Activated CD8-positive, alpha-beta memory T cell treated with anti-CD3 and anti-CD28 coated beads, Interleukin-2, amount 50 U/mL, for 24 hours (primary cell): Measurements from ENCODE around the gene MAN1B1.

ENCODE experiments used
- DNase-seq: peaks from one replicate; pipeline ENCODE4 v3.0.0-alpha.2; 2020; ENCODE audit errors: extremely low read depth

MAN1B1 gene

DNA sequence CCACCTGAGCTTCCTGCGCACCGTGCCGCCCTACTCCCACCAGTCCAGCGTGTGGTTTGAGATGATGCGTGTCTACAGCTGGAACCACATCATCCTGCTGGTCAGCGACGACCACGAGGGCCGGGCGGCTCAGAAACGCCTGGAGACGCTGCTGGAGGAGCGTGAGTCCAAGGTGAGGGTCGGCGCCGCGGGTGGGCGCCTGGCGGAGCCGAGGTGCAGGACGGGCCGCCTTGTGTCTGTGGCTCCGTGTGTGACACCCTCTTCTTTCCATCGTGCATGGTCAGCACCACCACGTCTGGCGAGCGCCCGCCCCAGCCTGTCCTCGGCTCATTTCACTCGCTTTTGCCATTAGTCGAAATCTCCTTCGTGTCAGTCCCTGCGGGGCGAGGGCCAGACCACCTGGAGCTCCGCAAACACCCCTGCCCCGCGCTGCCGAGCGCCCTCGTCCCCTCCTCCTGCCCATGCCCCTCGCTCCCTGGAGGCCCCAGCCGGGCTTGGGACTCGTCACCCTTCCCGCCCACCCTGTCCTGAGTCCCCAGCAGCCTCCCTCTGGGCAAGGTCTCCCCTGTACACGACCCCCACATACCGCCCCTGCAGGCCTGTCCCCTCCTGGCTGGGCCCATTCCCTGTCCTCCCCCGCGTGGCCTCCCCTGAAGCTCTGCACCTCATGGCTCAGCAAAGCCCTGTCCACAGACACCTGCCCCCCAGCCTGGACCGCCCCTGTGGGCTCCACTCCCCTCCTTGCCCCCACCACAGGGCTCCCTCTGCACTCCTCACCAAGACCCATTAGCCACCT, 59.1 kb downstream of the MAN1B1 start:
- no peak for DNase-seq

DNA sequence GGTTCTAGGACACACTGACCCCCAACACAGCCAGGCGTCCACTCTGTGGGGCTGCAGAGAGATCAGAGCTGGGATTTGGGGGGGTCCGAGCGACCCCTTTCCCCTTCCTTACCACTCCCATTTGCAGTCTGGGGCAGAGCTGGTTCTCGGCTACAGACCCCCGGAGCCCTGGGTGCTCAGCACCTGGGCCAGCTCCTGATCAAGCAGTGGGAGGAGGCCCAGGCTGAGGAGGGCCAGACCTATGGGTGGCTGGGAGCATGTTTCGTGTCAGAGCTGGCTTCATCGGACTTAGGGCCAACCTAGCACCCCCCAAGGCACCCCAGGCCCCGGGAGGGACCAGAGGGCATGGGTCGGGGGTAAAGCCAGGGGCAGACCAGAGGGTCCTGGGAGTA, 59.7 kb downstream of the MAN1B1 start:
- DNase-seq: no peak

DNA sequence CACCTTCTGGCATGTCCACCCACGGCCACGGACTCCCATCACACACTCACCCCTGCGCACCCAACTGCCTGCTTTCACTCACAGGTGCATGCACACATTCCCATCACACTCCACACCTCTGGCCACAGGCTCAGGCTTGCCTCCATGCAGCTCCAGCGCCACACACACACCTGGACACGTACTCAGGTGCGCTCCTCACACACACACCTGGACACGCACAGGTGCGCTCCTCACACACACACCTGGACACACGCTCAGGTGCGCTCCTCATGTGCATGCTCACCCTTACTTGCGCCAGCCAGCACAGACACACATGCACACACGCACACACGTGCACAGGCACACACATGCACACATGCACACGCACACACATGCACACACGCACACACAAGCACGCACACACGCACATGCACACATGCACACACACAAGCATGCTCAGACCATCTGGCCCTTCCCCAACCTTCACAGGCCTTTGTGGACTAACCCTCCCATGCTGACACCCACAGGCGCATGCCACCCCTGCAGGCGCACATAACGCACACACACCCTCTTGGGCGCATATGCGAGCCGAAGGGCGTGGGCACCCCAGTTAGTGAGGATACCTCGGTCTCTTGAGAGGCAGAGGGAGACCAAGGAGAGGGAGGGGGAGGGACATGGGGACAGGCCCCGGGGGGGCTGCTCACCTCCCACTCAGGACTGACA, 60.5 kb downstream of the MAN1B1 start:
- DNase-seq: no peak

DNA sequence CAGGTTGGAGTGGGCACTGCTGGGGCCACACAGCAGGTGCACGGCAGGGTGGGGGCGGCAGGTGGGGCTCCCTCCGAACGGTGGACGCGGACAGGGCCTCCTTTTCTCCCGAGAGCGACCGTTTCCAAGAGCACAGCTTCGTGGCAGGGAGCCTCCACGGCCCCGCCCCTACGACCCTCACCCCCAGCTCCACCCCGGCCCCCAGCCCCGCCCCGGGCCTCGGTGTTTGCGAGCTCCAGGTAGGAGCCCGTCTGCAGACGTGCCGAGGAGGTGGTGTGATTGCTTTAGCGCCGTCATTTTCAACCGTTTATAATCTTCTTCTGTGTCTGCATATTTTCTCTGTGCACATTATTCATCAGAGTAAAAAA, 61.0 kb downstream of the MAN1B1 start:
- no peak for DNase-seq

DNA sequence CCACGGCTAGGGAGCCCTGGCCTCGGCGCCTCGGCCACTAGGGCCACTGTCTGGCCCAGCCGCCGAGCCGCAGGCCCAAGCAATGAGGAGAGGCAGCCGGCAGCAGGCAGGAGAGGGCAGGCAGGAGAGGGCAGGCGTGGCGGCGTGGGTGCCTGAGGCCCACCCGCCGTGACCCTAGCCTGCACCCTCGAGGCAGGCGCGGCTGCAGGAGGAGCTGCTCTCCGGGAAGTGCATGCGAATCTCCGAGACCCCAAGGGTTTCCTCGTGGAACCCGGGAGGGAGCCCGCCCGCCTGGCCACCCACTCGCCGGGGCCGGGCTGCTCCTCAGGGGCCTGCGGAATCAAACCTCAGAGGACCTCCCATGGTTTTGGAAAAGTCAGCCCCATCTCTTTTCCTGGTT, 61.5 kb downstream of the MAN1B1 start:
- DNase-seq: no peak

DNA sequence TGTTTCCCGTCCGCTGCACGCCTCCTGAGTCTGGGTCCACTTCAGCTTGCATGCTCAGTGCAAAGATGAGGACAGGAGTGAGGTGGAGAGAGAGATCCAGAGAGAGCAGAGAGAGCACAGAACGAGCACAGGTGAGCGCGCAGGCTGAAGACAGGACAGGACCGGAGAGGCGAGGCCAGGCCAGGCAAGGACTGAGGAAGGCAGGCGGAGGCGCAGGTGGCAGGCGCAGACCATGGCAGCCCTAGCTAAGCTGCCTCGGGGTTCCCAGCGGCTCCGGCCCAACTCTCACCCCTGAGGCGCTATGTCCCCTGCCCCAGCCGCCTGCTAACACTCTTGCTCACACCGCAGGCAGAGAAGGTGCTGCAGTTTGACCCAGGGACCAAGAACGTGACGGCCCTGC, 61.9 kb downstream of the MAN1B1 start:
- DNase-seq: no peak

DNA sequence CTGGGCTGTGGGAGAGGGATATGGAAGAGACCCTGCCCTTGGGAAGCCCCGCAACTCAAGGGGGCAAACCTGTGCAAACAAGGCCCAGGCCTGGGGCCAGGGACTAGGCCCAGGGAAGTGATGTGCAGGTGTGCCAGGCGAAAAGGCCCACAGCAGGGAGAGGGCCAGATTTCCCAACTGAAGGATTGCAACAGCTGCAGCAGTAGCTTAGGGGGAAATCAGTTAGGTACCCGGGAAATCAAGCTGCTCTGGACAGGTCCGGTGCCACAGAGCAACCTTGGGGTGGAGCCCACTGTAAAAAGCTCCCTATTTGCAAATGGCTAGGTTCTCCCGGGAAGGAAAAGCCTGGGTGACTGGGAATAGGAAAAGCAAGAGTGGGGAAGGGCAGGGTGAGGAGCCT, 62.6 kb downstream of the MAN1B1 start:
- DNase-seq: no peak

DNA sequence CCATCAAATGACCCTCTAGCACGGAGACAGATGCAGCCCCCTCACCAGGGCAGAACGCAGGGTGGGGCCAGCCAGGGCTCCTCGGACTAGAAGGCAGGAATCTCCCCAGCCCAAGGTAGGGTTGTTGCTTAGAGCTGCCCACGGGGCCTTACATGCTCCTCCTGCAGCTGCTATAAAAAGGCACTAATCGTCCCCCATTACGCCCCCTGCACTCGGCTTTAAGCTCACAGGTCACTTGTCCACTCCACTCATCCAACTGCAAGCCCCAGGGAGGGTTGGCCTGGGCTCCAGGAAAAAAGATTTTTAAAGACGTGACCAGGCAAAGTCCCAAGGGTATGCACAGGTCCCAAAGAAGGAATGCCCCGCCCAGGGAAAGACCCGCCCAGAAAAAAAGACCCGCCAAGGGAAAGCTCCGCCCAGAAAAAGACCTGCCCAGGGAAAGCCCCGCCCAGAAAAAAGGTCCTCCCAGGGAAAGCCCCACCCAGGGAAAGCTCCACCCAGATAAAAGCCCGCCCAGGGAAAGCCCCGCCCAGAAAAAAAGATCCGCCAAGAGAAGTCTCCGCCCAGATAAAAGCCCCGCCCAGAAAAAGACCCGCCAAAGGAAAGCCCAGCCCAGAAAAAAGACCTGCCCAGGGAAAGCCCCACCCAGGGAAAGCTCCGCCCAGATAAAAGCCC, 63.3 kb downstream of the MAN1B1 start:
- DNase-seq: no peak

DNA sequence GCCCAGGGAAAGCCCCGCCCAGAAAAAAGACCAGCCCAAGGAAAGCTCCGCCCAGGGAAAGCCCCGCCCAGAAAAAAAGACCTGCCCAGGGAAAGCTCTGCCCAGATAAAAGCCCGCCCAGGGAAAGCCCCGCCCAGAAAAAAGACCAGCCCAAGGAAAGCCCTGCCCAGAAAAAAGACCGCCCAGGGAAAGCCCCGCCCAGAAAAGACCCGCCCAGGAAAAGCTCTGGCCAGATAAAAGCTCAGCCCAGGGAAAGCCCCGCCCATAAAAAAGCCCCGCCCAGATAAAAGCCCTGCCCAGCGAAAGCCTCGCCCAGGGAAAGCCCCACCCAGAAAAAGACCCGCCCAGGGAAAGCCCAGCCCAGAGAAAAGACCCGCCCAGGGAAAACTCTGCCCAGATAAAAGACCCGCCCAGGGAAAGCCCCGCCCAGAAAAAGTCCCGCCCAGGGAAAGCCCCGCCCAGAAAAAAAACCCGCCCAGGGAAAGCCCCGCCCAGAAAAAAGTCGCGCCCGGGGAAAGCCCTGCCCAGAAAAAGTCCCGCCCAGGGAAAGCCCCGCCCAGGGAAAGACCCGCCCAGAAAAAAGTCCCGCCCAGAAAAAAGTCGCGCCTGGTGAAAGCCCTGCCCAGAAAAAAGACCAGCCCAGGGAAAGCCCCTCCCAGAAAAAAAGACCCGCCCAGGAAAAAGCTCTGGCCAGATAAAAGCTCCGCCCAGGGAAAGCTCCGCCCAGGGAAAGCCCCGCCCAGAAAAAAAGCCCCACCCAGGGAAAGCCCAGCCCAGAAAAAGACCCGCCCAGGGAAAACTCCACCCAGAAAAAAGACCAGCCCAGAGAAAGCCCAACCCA, 64.1 kb downstream of the MAN1B1 start:
- no peak for DNase-seq

DNA sequence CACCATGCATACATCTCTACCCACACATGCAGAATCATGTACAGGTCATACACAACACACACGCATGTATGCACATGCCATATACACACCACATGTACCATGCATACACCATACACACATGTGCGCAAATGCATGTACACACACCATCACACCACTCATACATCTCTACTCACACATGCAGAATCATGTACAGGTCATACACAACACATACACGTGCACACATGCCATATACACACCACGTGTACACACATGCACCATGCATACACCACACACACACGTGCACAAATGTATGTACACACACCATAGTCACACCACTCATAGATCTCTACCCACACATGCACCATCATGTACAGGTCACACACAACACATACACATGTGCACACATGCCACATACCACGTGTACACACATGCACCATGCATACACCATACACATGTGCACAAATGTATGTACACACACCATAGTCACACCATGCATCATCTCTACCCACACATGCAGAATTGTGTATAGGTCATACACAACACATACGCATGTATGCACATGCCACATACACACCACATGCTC, 66.1 kb downstream of the MAN1B1 start:
- no peak for DNase-seq

DNA sequence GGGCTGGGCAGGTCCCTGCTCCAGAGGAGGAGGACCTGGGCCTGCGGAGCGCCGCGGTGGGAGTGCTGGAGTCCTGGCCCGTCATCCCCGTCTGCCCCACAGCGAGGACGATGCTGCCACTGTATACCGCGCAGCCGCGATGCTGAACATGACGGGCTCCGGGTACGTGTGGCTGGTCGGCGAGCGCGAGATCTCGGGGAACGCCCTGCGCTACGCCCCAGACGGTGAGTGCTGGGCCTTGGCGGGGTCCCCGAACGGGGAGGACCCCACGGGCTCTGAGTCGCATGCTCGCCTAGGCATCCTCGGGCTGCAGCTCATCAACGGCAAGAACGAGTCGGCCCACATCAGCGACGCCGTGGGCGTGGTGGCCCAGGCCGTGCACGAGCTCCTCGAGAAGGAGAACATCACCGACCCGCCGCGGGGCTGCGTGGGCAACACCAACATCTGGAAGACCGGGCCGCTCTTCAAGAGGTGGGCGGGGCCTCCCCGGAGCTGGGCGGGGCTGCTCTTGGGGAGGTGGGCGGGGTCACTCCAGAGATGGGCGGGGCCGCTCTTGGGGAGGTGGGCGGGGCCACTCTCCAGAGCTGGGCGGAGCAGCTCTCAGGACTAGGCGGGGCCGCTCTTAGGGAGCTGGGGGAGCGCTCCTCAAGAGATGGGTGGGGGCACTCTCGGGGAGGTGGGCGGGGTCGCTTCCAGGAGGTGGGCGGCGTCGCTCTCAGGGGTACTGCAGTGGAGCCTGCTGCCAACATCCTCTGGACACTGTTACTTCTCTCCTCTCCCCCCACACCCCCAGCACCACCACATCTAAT, 70.0 kb downstream of the MAN1B1 start:
- no peak for DNase-seq

DNA sequence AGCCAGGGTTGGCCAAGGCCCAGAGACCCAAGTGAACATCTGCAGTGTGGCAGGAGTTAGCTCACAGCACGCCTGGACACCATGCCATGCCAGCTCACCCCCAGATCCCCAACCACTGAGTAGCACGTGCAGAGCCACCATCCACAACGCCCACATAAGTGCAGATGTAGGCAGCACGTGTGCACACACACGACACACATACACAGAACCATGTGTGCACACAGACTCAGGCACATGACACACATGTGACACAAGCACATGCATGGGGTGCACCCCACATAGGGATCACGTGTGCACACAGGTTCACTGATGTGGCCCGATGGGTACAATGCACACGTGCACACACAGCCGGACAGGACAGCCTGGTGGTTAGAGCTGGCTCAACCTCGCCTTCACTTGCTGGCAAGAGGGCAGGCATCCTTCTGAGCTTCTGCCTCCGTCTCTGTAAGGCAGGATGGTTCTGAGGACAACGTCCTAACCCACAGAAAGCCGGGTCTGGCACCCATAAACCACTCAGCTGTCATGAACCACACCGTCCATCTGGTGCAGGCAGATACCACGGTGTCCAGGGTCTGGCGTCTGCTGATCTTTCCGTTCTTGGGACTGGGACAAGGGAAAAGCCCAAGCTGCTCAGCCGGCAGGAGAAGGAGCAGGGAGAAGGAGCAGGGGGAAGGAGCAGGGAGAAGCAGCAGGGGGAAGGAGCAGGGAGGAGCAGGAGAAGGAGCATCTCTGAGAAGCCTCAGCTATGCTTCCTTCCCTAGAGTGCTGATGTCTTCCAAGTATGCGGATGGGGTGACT, 71.0 kb downstream of the MAN1B1 start:
- DNase-seq: no peak

DNA sequence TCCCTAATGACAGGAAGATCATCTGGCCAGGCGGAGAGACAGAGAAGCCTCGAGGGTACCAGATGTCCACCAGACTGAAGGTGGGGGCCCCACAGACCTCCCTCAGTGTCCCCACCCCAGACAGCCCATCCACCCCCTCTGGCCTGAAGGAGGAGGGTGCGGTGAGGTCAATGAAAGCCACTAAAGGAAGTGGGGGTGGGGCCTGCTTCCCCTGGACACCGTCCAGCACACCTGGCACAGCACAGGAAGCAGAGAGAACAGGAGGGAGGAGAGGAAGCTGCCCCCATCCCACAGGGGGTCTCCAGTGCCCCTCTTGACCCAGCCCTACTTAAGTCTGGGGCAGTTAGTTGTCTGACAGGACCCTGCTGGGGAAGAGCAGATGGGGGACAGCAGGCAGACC, 71.8 kb downstream of the MAN1B1 start:
- no peak for DNase-seq
